HG03442 (cell line): ENCODE results near the gene WLS.
"Not testable (repeated sequence)": the region's sequence is repeated elsewhere in the genome, so short reads cannot be mapped to it uniquely, and the experiment has no call there.

Experiments used
- ATAC-seq: cut with Tn5 transposase; IDR thresholded peaks from one replicate; pipeline ENCODE4 v1.9.1; 2021; ENCODE audit warnings: mild to moderate bottlenecking, moderate library complexity; ENCODE audit not compliant: unreplicated experiment

The WLS gene

GRCh38 chr1:68171795-68172194, 60.5 kb downstream of the WLS start:
- not testable (repeated sequence) for ATAC-seq

GRCh38 chr1:68168545-68169171, 63.7 kb downstream of the WLS start:
- ATAC-seq = no peak

- no peak for ATAC-seq
These were observed 65.1 kb downstream of the WLS start for GRCh38 chr1:68167211-68167610.

GRCh38 chr1:68166348-68166747, 66.0 kb downstream of the WLS start:
- no peak for ATAC-seq

GRCh38 chr1:68165665-68166064, 66.7 kb downstream of the WLS start:
- no peak for ATAC-seq

GRCh38 chr1:68164918-68165317, 67.4 kb downstream of the WLS start:
- ATAC-seq = no peak

- ATAC-seq = no peak
These were observed 69.1 kb downstream of the WLS start for GRCh38 chr1:68163220-68163619.

GRCh38 chr1:68162761-68163160, 69.6 kb downstream of the WLS start:
- ATAC-seq = no peak

- ATAC-seq = not testable (repeated sequence)
These were observed 70.7 kb downstream of the WLS start for GRCh38 chr1:68161672-68162071.

- peak; percentile 87 for ATAC-seq
These were observed 71.4 kb downstream of the WLS start for GRCh38 chr1:68160935-68161334.

GRCh38 chr1:68160021-68160420, 72.3 kb downstream of the WLS start:
- no peak for ATAC-seq

GRCh38 chr1:68158837-68159236, 73.5 kb downstream of the WLS start:
- no peak for ATAC-seq

GRCh38 chr1:68157416-68157815, 74.9 kb downstream of the WLS start:
- no peak for ATAC-seq

GRCh38 chr1:68151690-68152089, 80.6 kb downstream of the WLS start:
- no peak for ATAC-seq

GRCh38 chr1:68149907-68150306, 82.4 kb downstream of the WLS start:
- ATAC-seq = no peak

GRCh38 chr1:68149110-68149798, 83.1 kb downstream of the WLS start:
- no peak for ATAC-seq

GRCh38 chr1:68148631-68149030, 83.7 kb downstream of the WLS start:
- no peak for ATAC-seq

GRCh38 chr1:68147534-68148171, 84.7 kb downstream of the WLS start:
- no peak for ATAC-seq

- no peak for ATAC-seq
These were observed 86.8 kb downstream of the WLS start for GRCh38 chr1:68145418-68146126.

GRCh38 chr1:68144856-68145255, 87.5 kb downstream of the WLS start:
- ATAC-seq = no peak

GRCh38 chr1:68143633-68144032, 88.7 kb downstream of the WLS start:
- ATAC-seq = no peak

GRCh38 chr1:68142461-68142860, 89.9 kb downstream of the WLS start:
- ATAC-seq = no peak
